HG03457 (cell line): ENCODE results near the gene CTDP1.
"Not testable (repeated sequence)": the region's sequence is repeated elsewhere in the genome, so short reads cannot be mapped to it uniquely, and the experiment has no call there.

Source experiments
- ATAC-seq: cut with Tn5 transposase; IDR thresholded peaks from one replicate; pipeline ENCODE4 v1.9.1; 2021; ENCODE audit warnings: moderate number of reproducible peaks; ENCODE audit not compliant: unreplicated experiment

The CTDP1 gene

DNA sequence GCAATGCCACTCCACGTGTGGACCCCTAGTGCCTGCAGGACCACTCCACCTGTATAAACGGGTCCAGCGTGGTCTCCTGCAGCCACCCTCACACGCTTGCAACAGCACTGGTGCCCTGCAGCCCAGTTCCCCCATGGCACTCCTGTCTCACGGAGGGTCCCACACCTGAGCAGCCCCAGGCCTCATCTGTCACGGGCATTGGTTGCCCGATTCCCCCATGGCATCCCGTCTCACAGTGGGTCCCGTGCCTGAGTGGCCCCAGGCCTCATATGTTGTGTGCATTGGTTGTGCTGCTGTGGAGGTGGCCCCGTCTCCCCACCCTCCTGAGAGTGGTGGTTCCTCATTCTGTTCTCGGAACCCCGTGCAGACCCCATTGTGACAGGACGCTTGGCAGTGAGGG is 43.4 kb downstream of the CTDP1 start:
- ATAC-seq: no peak

DNA sequence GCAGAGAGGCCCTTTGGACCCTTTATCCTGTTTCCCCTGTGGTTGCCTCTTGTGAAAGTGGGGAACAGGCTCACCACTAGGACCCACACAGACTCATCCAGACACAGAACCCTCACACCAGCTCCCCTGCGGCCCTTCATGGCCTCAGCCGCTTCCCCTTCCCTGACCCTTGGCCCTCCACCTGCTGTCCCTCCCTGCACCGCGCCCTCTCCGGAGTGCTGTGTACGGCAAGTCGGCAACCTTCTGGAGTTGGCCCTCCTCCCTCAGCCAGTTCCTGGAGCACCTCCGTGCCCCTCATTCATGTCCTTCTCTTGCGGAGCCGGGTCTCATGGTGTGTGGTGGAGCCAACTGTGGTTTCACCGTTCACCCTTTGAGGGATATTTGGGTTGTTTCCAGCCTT is 44.0 kb downstream of the CTDP1 start:
- no peak for ATAC-seq

GRCh38 chr18:79724299-79725080 is 44.9 kb downstream of the CTDP1 start:
- no peak for ATAC-seq

DNA sequence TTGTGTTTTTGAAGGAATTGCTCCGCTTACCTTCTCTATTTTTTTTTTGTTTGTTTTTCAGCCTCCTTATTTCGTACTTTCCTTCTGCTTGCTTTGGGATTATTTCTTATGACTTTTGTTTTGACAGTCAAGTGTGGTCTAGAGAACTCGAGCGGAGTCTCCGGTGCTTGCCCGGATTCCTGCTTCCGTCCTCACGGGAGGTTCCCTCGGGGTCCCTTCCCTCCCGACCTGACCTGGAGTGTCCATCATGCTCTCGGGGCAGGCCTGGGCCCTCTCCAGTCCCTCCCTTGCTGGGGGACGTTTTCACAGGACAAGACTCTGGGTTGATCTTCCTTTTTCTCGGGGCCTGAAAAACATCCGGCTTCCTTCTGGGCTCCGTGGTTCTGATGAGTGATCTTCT is 45.9 kb downstream of the CTDP1 start:
- no peak for ATAC-seq

- no peak for ATAC-seq
These were observed 47.1 kb downstream of the CTDP1 start for GRCh38 chr18:79726721-79727120.

DNA sequence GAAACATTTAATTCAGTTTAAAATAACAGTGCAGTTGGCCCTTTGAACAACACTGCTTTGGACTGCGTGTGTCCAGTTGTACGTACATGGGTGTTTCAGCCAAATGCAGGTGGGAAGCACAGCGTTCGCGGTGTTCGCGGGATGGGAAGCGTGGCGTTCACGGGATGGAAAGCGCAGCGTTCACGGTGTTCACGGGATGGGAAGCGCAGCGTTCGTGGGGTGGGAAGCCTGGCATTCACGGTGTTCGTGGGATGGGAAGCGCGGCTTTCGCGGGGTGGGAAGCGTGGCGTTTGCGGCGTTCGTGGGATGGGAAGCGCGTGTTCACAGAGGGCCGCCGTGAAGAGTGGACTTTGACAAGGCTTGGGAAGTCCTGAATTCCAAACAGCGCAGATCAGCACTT is 47.6 kb downstream of the CTDP1 start:
- no peak for ATAC-seq

GRCh38 chr18:79728931-79729586 is 49.5 kb downstream of the CTDP1 start:
- no peak for ATAC-seq

GRCh38 chr18:79729611-79730010 is 50.0 kb downstream of the CTDP1 start:
- no peak for ATAC-seq

- no peak for ATAC-seq
These were observed 51.2 kb downstream of the CTDP1 start for GRCh38 chr18:79730804-79731203.

DNA sequence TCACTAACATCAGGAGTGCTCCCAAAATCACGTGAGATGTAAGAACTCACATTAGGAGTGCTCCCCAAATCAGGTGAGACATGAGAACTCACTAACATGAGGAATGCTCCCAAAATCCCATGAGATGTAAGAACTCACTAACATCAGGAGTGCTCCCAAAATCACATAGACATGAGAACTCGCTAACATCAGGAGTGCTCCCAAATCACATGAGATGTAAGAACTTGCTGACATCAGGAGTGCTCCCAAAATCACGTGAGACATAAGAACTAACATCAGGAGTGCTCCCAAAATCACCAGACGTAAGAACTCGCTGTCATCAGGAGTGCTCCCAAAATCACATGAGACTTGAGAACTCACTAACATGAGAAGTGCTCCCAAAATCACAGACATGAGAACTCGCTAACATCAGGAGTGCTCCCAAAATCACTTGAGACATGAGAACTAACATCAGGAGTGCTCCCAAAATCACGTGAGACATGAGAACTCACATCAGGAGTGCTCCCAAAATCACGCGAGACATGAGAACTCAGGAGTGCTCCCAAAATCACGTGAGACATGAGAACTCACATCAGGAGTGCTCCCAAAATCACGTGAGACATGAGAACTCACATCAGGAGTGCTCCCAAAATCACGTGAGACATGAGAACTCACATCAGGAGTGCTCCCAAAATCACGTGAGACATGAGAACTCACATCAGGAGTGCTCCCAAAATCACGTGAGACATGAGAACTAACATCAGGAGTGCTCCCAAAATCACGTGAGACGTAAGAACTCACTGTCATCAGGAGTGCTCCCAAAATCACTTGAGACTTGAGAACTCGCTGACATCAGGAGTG is 52.5 kb downstream of the CTDP1 start:
- ATAC-seq: not testable (repeated sequence)

DNA sequence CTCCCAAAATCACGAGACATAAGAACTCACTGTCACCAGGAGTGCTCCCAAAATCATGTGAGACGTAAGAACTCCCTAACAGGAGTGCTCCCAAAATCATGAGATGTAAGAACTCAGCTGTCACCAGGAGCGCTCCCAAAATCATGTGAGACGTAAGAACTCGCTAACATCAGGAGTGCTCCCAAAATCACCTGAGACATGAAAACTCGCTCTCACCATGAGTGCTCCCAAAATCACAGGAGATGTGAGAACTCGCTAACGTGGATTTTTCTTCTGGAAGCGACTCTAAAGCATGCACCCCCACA is 53.1 kb downstream of the CTDP1 start:
- no peak for ATAC-seq

DNA sequence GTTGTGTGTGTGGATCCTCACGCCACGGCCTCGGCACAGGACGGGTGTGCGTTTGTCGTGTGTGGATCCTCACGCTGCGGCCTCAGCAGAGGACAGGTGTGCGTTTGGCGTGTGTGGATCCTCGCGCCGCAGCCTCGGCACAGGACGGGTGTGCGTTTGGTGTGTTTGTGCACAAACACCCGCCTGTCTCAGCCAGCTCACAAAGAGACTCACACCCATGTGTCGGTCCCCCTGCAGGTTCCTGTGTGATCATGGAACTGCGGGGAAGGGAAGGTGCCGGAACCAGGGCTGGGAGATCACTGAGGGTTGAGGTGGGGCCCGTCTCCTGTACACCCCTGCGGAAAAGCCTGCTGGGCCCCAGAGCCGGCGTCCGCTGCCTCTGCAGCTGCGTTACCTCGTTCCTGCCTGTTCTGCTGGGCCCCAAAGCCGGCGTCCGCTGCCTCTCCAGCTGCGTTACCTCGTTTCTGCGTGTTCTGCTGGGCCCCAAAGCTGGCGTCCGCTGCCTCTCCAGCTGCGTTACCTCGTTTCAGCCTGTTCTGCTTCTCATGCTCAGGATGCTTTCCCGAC is 53.6 kb downstream of the CTDP1 start:
- no peak for ATAC-seq

DNA sequence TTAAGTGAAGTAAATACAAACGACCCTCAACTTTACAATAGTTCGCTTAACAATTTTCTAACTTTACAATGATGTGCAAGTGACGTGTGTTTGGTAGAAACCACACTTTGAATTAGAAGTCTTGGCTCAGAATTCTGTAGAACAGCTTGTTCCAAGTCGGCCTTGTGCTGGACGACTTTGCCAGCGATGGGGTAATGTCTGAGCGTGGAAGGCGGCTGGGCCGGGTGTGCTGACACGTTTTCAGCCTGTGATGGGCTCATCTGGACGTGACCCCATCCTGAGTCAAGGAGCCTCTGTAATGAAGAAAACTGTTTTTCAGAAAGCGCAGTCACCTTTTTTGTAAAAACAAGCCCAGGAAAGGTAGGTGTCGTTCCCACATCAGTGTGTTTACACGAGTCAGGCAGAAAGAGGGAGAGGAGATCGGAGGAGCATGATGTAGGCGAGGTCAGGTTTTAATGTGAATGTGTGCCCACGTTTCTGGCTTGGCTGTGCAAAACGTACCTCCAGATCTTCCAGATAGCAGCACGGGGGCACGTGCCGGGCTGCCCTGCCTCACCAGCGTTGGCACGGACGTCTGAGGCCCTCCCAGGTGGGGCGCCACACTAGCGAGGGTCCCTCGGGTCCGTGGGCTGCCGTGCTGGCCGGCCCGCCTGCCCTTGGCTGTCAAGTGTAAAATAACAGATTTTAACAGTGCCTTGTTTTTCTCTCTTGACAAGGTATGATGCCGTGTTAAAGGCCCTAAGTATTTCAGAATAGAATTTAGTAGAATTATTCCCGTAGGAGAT is 54.6 kb downstream of the CTDP1 start:
- no peak for ATAC-seq

- ATAC-seq: no peak
These were observed 55.7 kb downstream of the CTDP1 start for GRCh38 chr18:79735071-79735980.

- no peak for ATAC-seq
These were observed 56.6 kb downstream of the CTDP1 start for GRCh38 chr18:79736230-79736629.

GRCh38 chr18:79736846-79737245 is 57.2 kb downstream of the CTDP1 start:
- no peak for ATAC-seq

- no peak for ATAC-seq
These were observed 57.8 kb downstream of the CTDP1 start for GRCh38 chr18:79737426-79737825.

- no peak for ATAC-seq
These were observed 58.4 kb downstream of the CTDP1 start for GRCh38 chr18:79738041-79738461.

DNA sequence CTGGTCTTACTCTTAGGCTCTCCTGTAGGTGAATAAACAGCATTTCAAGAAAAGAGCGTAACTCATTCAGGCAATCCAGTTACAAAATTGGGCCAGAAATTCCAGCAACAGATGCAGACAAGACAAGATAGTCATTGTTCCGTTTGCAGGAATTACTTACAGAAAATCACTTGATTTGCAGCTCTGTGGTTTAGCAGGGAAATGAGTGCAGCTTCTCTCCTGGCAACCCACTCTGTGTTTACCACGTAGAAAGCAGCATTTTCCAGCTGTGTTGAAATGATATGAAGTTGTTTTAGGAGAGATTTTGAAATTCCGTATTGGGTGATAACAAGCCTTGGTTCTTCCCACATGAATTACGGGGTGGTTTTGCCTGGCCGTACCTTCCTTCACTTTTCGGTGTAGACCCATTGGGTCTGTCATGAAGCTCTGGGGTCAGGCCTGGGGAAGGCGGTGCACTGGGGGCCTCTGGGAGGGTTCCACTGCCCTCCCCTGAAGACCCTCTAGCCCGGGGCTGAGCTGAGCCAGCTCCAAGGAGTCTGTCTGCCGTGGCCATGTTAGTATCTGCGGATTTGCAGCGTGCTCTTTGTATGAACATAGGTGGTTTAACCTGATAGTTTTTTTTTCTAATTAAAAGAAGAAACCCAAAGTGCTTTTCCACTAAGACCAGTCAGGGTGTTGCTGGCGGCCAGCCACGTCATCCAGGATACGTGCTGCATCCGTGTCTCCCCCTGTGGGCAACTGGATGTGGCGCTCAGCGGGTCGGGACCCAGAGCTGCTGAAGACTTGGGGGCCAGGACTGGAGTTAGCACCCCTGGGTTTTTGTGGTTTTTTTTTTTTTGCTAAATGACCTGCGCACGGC is 59.2 kb downstream of the CTDP1 start:
- no peak for ATAC-seq
